ENCODE results near the gene CLPTM1L.
"Not testable (repeated sequence)": the region's sequence is repeated elsewhere in the genome, so short reads cannot be mapped to it uniquely, and the experiment has no call there.

- TF ChIP-seq YY1 (IDR thresholded peaks at IDR 0.05; ENCODE audit: insufficient read depth, insufficient read length); ZNF274 (IDR thresholded peaks at IDR 0.05; ENCODE audit: low read depth, low read length): not testable (repeated sequence)
These were observed 16.4 kb downstream of the CLPTM1L start for GRCh38 chr5:1328237-1329110.

All from NT2/D1 (cell line).